Embryonic facial prominence (tissue), 1 donor: ENCODE results near the gene KIF9.
"Not testable (repeated sequence)": the region's sequence is repeated elsewhere in the genome, so short reads cannot be mapped to it uniquely, and the experiment has no call there.

Source experiments
- DNase-seq: peaks from one replicate; pipeline ENCODE4 v3.0.0-alpha.2; 2016; ENCODE audit errors: extremely low spot score

The KIF9 gene

GRCh38 chr3:47193871-47194859 lies 88.4 kb downstream of the KIF9 start:
- DNase-seq: no peak

GRCh38 chr3:47186285-47186684 lies 96.3 kb downstream of the KIF9 start:
- no peak for DNase-seq

DNA sequence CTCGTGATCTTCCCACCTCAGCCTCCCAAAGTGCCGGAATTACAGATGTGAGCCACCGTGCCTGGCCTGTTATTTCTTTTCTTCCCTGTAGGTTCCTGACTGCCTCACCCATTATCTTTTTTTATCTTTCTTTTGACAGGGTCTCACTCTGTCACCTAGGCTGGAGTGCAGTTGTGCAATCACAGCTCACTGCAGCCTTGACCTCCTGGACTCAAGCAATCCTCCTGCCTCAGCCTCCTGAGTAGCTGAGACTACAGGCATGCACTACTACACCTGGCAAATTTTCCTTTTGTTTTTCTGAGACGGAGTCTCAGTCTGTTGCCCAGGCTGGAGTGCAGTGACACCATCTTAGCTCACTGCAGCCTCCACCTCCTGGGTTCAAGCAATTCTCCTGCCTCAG lies 100.9 kb downstream of the KIF9 start:
- not testable (repeated sequence) for DNase-seq

GRCh38 chr3:47180011-47180410 lies 102.6 kb downstream of the KIF9 start:
- DNase-seq: not testable (repeated sequence)
